Measurements from ENCODE around the gene SLC24A3.

DNA sequence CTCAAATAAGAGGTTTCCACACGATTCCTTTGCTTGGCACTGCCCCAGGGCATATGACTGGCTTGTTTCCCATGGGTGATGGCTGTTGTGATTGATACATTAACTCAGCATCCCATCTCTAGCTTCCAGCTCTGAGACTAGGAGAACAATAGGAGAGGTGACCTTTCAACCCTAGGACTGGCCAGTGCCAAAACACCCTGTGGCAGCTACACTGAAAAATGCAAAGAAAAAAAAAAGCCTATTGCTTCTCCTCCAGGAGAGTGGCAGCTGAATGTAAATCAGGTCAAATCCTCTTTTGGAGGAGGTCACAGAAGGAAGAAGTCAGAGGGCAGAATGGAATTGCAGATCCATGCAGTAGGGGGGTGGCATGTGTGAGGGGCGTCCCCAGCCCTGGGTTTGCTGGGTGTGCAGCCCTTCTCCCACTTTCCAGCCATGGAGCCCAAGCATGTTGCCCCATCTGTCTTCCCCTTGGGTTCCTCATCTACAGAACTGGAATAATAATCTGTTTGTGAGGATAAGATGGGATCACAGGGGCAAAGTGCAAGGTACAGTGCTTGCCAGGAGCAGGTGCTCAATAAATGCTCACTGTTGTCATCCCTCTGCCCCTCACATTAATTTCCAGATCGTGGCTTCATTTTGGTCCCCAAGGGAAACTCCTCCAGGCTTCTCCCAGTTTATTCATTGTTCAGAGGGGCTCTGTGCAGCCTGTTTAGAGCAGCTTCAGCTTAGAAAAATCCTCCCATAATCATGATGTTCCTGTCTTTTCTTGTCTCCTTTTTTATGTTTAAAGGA, 300.6 kb downstream of the SLC24A3 start:
- no peak for TF ChIP-seq EZH2phosphoT487 (IDR thresholded peaks at IDR 0.05; ENCODE audit: insufficient read depth, low read depth)
- no peak for TF ChIP-seq EZH2 (IDR thresholded peaks at IDR 0.05; ENCODE audit: insufficient read depth, poor library complexity, severe bottlenecking)
